Esophagus squamous epithelium (tissue), 5 donors: ENCODE results near the gene PLCD4. TPM values are rescaled to one million over a fixed set of nuclear protein-coding genes. Genes with fewer than 3 reads are reported as not detected.

Source experiments
- DNase-seq: peaks from one replicate; lab custom pipeline; 2025; lab: John Stamatoyannopoulos, UW
- H3K27ac ChIP-seq, 4 donors: fragments of 200-600 bp; sonication (generic); one replicate each; pipeline ENCODE4 v1.5.1; 2016 to 2019; ENCODE audit warnings: mild to moderate bottlenecking in 1 of 4
- H3K27me3 ChIP-seq, 4 donors: fragments of 200-600 bp; sonication (generic); 1 replicate in 3 of 4; 2 replicates in 1 of 4; pipeline versions ENCODE4 v1.5.1 to v1.6.0; 2017 to 2021; ENCODE audit warnings: antibody characterized with exemption in 1 of 4
- H3K36me3 ChIP-seq, 3 donors: fragments of 200-600 bp; sonication (generic); one replicate each; pipeline ENCODE4 v1.5.1; 2016 to 2019
- H3K4me1 ChIP-seq, 3 donors: fragments of 200-600 bp; sonication (generic); one replicate each; pipeline ENCODE4 v1.5.1; 2017 to 2019
- H3K4me3 ChIP-seq, 4 donors: fragments of 200-600 bp; sonication (generic); 1 replicate in 3 of 4; 2 replicates in 1 of 4; pipeline ENCODE4 v1.5.1; 2016 to 2019; ENCODE audit warnings: mild to moderate bottlenecking in 2 of 4, moderate library complexity in 1 of 4
- H3K9me3 ChIP-seq, 3 donors: fragments of 200-600 bp; sonication (generic); one replicate each; pipeline ENCODE4 v1.5.1; 2016 to 2019
- CTCF ChIP-seq, 6 experiments: fragments of 450-650 bp in 4 of 6; fragments of 200-600 bp in 2 of 6; sonication (generic) in 2 of 6; IDR thresholded peaks; one replicate each; pipeline ENCODE4 v1.5.1; 2016 to 2019; ENCODE audit warnings: antibody characterized with exemption in 6 of 6, mild to moderate bottlenecking in 4 of 6, moderate library complexity in 4 of 6
- POLR2A ChIP-seq, 4 donors: fragments of 450-650 bp; IDR thresholded peaks; one replicate each; pipeline ENCODE4 v1.6.1; 2017; ENCODE audit warnings: antibody characterized with exemption in 4 of 4, mild to moderate bottlenecking in 4 of 4, moderate library complexity in 3 of 4
- WGBS, 2 donors: methylation state at CpG; one replicate each; pipeline ENCODE4 v1.1.5; 2018; 5-methylcytosine and 5-hydroxymethylcytosine counted together
- intact Hi-C: fragments of 100-400 bp; cut with DNase I; formaldehyde crosslinking; loops from one replicate; pipeline ENCODE4 v1.15.0; 2022
- total RNA-seq, 4 donors: library from RNA; depleted of rRNA; stranded (reverse); fragments of >200 nt; gene quantifications; one replicate each; pipeline ENCODE4 v1.1.0, GENCODE V29; 2016
- donor health status: DM: yes; HTN: yes; CAD: no.

PLCD4 gene
- total RNA-seq, 4 donors from 2014 or later, result 2.7 to 7.1 (median 4.0) TPM

- Histone ChIP-seq H3K9me3 (no peaks in the 10 kb centered on the region), H3K4me1 (no peaks in the 10 kb centered on the region), H3K27ac (no peak overlapping the region), H3K27me3 (no peaks in the 10 kb centered on the region), H3K36me3 (peaks cover 0 to 8% (median 0%) of the 10 kb centered on the region in 3 donors), H3K4me3 (no peak overlapping the region)
- 93 to 94% methylated on average over 4 to 7 of the region's 9 CpGs for WGBS, 2 donors
- TF ChIP-seq POLR2A (IDR thresholded peaks at IDR 0.05), result no peak
- no peak for TF ChIP-seq CTCF (IDR thresholded peaks at IDR 0.05)
- intact Hi-C loops, result no loop called here
- no peak for DNase-seq
These were observed 10.6 kb downstream of the PLCD4 start for GRCh38 chr2:218618102-218618860.

DNA sequence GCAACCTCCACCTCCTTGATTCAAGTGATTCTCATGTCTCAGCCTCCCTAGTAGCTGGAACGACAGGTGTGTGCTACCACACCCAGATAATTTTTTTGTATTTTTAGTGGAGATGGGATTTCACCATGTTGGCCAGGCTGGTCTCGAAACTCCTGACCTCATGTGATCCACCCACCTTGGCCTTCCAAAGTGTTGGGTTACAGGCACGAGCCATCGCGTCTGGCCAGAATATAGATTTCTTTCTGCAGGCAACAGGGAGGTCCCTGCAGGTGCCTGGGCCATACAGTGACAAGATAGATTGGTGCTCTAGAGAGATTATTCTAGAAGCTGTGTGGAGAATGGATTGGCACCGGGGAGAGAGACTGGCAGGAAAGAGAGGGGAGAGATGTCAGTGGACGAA is 13.3 kb downstream of the PLCD4 start:
- WGBS, 2 donors, result 69 to 75% methylated on average over 7 of the region's 7 CpGs
- Histone ChIP-seq H3K27me3 (no peaks in the 10 kb centered on the region), H3K27ac (no peak overlapping the region), H3K36me3 (peaks cover 0 to 8% (median 0%) of the 10 kb centered on the region in 3 donors), H3K4me3 (no peak overlapping the region), H3K4me1 (no peaks in the 10 kb centered on the region), H3K9me3 (no peaks in the 10 kb centered on the region)
- no peak for TF ChIP-seq POLR2A (IDR thresholded peaks at IDR 0.05)
- no peak for TF ChIP-seq CTCF (IDR thresholded peaks at IDR 0.05)
- intact Hi-C loops, result no loop called here
- no peak for DNase-seq

- WGBS, 2 donors, result 69 to 75% methylated on average over 7 of the region's 7 CpGs
- DNase-seq, result no peak
- intact Hi-C loops, result no loop called here
- no peaks in the 10 kb centered on the region for H3K9me3 ChIP-seq
- peaks cover 0 to 8% (median 0%) of the 10 kb centered on the region in 3 donors for H3K36me3 ChIP-seq
- no peak overlapping the region for H3K4me3 ChIP-seq
- H3K27me3 ChIP-seq, result no peaks in the 10 kb centered on the region
- H3K27ac ChIP-seq, result no peak overlapping the region
- TF ChIP-seq POLR2A (IDR thresholded peaks at IDR 0.05) (no peak), CTCF (IDR thresholded peaks at IDR 0.05) (no peak)
- no peaks in the 10 kb centered on the region for H3K4me1 ChIP-seq
These were observed 15.1 kb downstream of the PLCD4 start for GRCh38 chr2:218622606-218623365.

GRCh38 chr2:218623366-218623705 is 15.6 kb downstream of the PLCD4 start:
- TF ChIP-seq POLR2A (IDR thresholded peaks at IDR 0.05) (no peak), CTCF (IDR thresholded peaks at IDR 0.05) (no peak)
- 69 to 70% methylated on average over 3 of the region's 3 CpGs for WGBS, 2 donors
- no peak overlapping the region for H3K4me3 ChIP-seq
- peaks cover 0 to 8% (median 0%) of the 10 kb centered on the region in 3 donors for H3K36me3 ChIP-seq
- no peaks in the 10 kb centered on the region for H3K4me1 ChIP-seq
- DNase-seq, result no peak
- no peaks in the 10 kb centered on the region for H3K9me3 ChIP-seq
- intact Hi-C loops, result no loop called here
- H3K27me3 ChIP-seq, result no peaks in the 10 kb centered on the region
- no peak overlapping the region for H3K27ac ChIP-seq

GRCh38 chr2:218626369-218626768 is 18.7 kb downstream of the PLCD4 start:
- 95 to 100% methylated on average over 2 to 3 of the region's 4 CpGs for WGBS, 2 donors
- intact Hi-C loops, result no loop called here

More at GRCh38 chr2:218626369-218626768, 18.7 kb downstream of the PLCD4 start:
- Histone ChIP-seq H3K4me1 (no peaks in the 10 kb centered on the region), H3K4me3 (no peak overlapping the region), H3K27me3 (no peaks in the 10 kb centered on the region), H3K36me3 (no peaks in the 10 kb centered on the region), H3K9me3 (no peaks in the 10 kb centered on the region), H3K27ac (no peak overlapping the region)
- TF ChIP-seq CTCF (IDR thresholded peaks at IDR 0.05) (no peak), POLR2A (IDR thresholded peaks at IDR 0.05) (no peak)
- no peak for DNase-seq
